GM18526 (cell line): ENCODE data around the gene SLAMF6.

ENCODE experiments used
- POLR2A ChIP-seq: IDR thresholded peaks from 3 replicates; pipeline ENCODE4 v1.6.1; 2011; ENCODE audit not compliant: insufficient read length; ENCODE audit errors: extremely low read depth

Gene SLAMF6

GRCh38 chr1:160483505-160484185 lies 39.4 kb downstream of the SLAMF6 start:
- no peak for TF ChIP-seq POLR2A

GRCh38 chr1:160481979-160482596 lies 41.0 kb downstream of the SLAMF6 start:
- TF ChIP-seq POLR2A: no peak

GRCh38 chr1:160474392-160475242 lies 48.4 kb downstream of the SLAMF6 start:
- TF ChIP-seq POLR2A: no peak

- TF ChIP-seq POLR2A: no peak
Observed at GRCh38 chr1:160472112-160472511, 50.9 kb downstream of the SLAMF6 start.

- TF ChIP-seq POLR2A: no peak
Observed at GRCh38 chr1:160471253-160471652, 51.8 kb downstream of the SLAMF6 start.

GRCh38 chr1:160467576-160467975 lies 55.5 kb downstream of the SLAMF6 start:
- TF ChIP-seq POLR2A: no peak

GRCh38 chr1:160466961-160467360 lies 56.1 kb downstream of the SLAMF6 start:
- TF ChIP-seq POLR2A: no peak

- no peak for TF ChIP-seq POLR2A
Observed at GRCh38 chr1:160465123-160465522, 57.9 kb downstream of the SLAMF6 start.

- TF ChIP-seq POLR2A: no peak
Observed at GRCh38 chr1:160460683-160461287, 62.3 kb downstream of the SLAMF6 start.

GRCh38 chr1:160460214-160460642 lies 62.8 kb downstream of the SLAMF6 start:
- no peak for TF ChIP-seq POLR2A

GRCh38 chr1:160459687-160460086 lies 63.4 kb downstream of the SLAMF6 start:
- TF ChIP-seq POLR2A: no peak

- TF ChIP-seq POLR2A: no peak
Observed at GRCh38 chr1:160459056-160459455, 64.0 kb downstream of the SLAMF6 start.

GRCh38 chr1:160455153-160455517 lies 67.9 kb downstream of the SLAMF6 start:
- TF ChIP-seq POLR2A: no peak

GRCh38 chr1:160454371-160455152 lies 68.5 kb downstream of the SLAMF6 start:
- no peak for TF ChIP-seq POLR2A

- TF ChIP-seq POLR2A: no peak
Observed at GRCh38 chr1:160453443-160453842, 69.6 kb downstream of the SLAMF6 start.

GRCh38 chr1:160451859-160452232 lies 71.2 kb downstream of the SLAMF6 start:
- no peak for TF ChIP-seq POLR2A
